CD1c-positive myeloid dendritic cell (primary cell): ENCODE measurements around the gene DCAKD.

Experiments used
- DNase-seq: peaks from one replicate; pipeline ENCODE4 v3.0.0-alpha.2; 2016; ENCODE audit errors: extremely low spot score

DCAKD gene

GRCh38 chr17:45031231-45032173 is 19.9 kb downstream of the DCAKD start:
- no peak for DNase-seq

- DNase-seq = no peak
Measured at GRCh38 chr17:45030733-45031132, 20.7 kb downstream of the DCAKD start.

- no peak for DNase-seq
Measured at GRCh38 chr17:45029758-45030423, 21.5 kb downstream of the DCAKD start.

GRCh38 chr17:45029096-45029495 is 22.3 kb downstream of the DCAKD start:
- DNase-seq = no peak

GRCh38 chr17:45022655-45023339 is 28.6 kb downstream of the DCAKD start:
- no peak for DNase-seq

- no peak for DNase-seq
Measured at GRCh38 chr17:45022288-45022648, 29.2 kb downstream of the DCAKD start.

- peak; percentile 76 for DNase-seq
Measured at GRCh38 chr17:45021607-45022287, 29.7 kb downstream of the DCAKD start.

GRCh38 chr17:45020354-45021138 is 30.9 kb downstream of the DCAKD start:
- no peak for DNase-seq

GRCh38 chr17:45018848-45019711 is 32.4 kb downstream of the DCAKD start:
- peak; percentile 66 for DNase-seq

GRCh38 chr17:45018514-45018847 is 33.0 kb downstream of the DCAKD start:
- no peak for DNase-seq

- no peak for DNase-seq
Measured at GRCh38 chr17:45016823-45017222, 34.6 kb downstream of the DCAKD start.

- no peak for DNase-seq
Measured at GRCh38 chr17:45016237-45016636, 35.2 kb downstream of the DCAKD start.

GRCh38 chr17:45013021-45013997 is 38.1 kb downstream of the DCAKD start:
- DNase-seq = no peak

GRCh38 chr17:45011767-45012166 is 39.7 kb downstream of the DCAKD start:
- no peak for DNase-seq

GRCh38 chr17:45009676-45010467 is 41.6 kb downstream of the DCAKD start:
- no peak for DNase-seq

- DNase-seq = peak; percentile 15
Measured at GRCh38 chr17:45008216-45008615, 43.2 kb downstream of the DCAKD start.

- DNase-seq = no peak
Measured at GRCh38 chr17:45006927-45007461, 44.4 kb downstream of the DCAKD start.

- DNase-seq = no peak
Measured at GRCh38 chr17:45005700-45006099, 45.7 kb downstream of the DCAKD start.
